Hepatocyte (in vitro differentiated cells): ENCODE measurements around the gene THAP12.

ENCODE experiments used
- EZH2 ChIP-seq: fragments of 200-600 bp; sonication (generic); IDR thresholded peaks from 2 replicates; pipeline ENCODE4 v1.6.1; 2016; ENCODE audit warnings: antibody characterized with exemption, mild to moderate bottlenecking, borderline replicate concordance
- TF ChIP-seq, protein P1 (sequence below): fragments of 200-600 bp; sonication (generic); IDR thresholded peaks from 2 replicates; pipeline ENCODE4 v1.5.1; 2016; ENCODE audit warnings: antibody characterized with exemption, mild to moderate bottlenecking; ENCODE audit not compliant: poor library complexity

DNA sequence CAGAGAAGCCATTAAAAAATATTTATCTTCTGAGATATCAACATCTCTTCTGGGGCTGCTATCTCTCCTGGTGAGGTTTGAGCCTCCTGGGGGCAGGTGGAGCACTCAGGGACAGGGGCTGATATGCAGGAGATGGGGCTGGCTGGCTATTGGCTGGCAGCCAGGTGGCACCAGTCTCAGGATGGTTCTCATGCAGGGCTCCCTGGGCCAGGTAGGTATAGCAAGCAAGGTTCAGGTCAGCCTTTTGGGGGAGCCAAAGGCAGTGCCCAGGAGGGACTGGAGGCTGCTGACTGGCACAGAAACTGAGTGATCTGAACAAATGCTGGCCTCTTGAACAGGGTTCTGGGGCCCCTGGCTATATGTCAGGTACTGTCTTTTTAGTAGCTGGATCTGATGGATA, 34.1 kb upstream of the THAP12 start:
- TF ChIP-seq EZH2: no peak
- TF ChIP-seq, protein P1, sequence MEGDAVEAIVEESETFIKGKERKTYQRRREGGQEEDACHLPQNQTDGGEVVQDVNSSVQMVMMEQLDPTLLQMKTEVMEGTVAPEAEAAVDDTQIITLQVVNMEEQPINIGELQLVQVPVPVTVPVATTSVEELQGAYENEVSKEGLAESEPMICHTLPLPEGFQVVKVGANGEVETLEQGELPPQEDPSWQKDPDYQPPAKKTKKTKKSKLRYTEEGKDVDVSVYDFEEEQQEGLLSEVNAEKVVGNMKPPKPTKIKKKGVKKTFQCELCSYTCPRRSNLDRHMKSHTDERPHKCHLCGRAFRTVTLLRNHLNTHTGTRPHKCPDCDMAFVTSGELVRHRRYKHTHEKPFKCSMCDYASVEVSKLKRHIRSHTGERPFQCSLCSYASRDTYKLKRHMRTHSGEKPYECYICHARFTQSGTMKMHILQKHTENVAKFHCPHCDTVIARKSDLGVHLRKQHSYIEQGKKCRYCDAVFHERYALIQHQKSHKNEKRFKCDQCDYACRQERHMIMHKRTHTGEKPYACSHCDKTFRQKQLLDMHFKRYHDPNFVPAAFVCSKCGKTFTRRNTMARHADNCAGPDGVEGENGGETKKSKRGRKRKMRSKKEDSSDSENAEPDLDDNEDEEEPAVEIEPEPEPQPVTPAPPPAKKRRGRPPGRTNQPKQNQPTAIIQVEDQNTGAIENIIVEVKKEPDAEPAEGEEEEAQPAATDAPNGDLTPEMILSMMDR: no peak
